MM.1S (cell line): Measurements from ENCODE around the gene PPM1F.
A peak's percentile ranks its signal among the peaks of the same experiment; 100 is the strongest.

Experiments
- DNase-seq: peaks from one replicate; pipeline ENCODE4 v3.0.0-alpha.2; 2015
- H2AFZ ChIP-seq: fragments of 300-600 bp; sonication (generic); 2 replicates; pipeline ENCODE4 v1.6.0; 2016; ENCODE audit warnings: antibody characterized with exemption, low read length
- H3F3A ChIP-seq: fragments of 300-600 bp; sonication (generic); 2 replicates; pipeline ENCODE4 v1.6.1; 2016; ENCODE audit warnings: mild to moderate bottlenecking, antibody characterized with exemption, low read length, moderate library complexity, mixed read lengths; ENCODE audit not compliant: insufficient read depth
- H3K27ac ChIP-seq: fragments of 300-600 bp; sonication (generic); 2 replicates; pipeline ENCODE4 v1.5.1; 2016; ENCODE audit warnings: mild to moderate bottlenecking, low read length
- H3K27me3 ChIP-seq: fragments of 300-600 bp; sonication (generic); replicated peaks from 2 replicates; pipeline ENCODE4 v1.6.0; 2016; ENCODE audit warnings: low read length; ENCODE audit not compliant: insufficient read depth
- H3K36me3 ChIP-seq: fragments of 300-600 bp; sonication (generic); replicated peaks from 2 replicates; pipeline ENCODE4 v1.6.1; 2016; ENCODE audit warnings: mild to moderate bottlenecking, low read length, mixed read lengths; ENCODE audit not compliant: insufficient read depth
- H3K4me1 ChIP-seq: fragments of 300-600 bp; sonication (generic); 2 replicates; pipeline ENCODE4 v1.6.1; 2016; ENCODE audit warnings: low read length, mixed read lengths
- H3K4me2 ChIP-seq: fragments of 300-600 bp; sonication (generic); 2 replicates; pipeline ENCODE4 v1.6.0; 2016; ENCODE audit warnings: low read depth, low read length
- H3K4me3 ChIP-seq: fragments of 300-600 bp; sonication (generic); 2 replicates; pipeline ENCODE4 v1.5.1; 2016; ENCODE audit warnings: low read length, mixed read lengths
- H3K79me2 ChIP-seq: fragments of 300-600 bp; sonication (generic); 2 replicates; pipeline ENCODE4 v1.6.1; 2016; ENCODE audit warnings: mixed run types, low read length, mixed read lengths
- H3K9ac ChIP-seq: fragments of 300-600 bp; sonication (generic); 2 replicates; pipeline ENCODE4 v1.6.1; 2016; ENCODE audit warnings: low read length, mixed read lengths
- H3K9me2 ChIP-seq: fragments of 300-600 bp; sonication (generic); replicated peaks from 2 replicates; pipeline ENCODE4 v1.6.1; 2016; ENCODE audit warnings: mild to moderate bottlenecking, low read length, mixed read lengths; ENCODE audit not compliant: insufficient read depth
- H3K9me3 ChIP-seq: fragments of 300-600 bp; sonication (generic); replicated peaks from 2 replicates; pipeline ENCODE4 v1.6.1; 2016; ENCODE audit warnings: mild to moderate bottlenecking, low read length, mixed read lengths; ENCODE audit not compliant: insufficient read depth
- H4K20me1 ChIP-seq: fragments of 300-600 bp; sonication (generic); 2 replicates; pipeline ENCODE4 v1.6.1; 2016; ENCODE audit warnings: mild to moderate bottlenecking, low read length, moderate library complexity, mixed read lengths; ENCODE audit not compliant: insufficient read depth
- CTCF ChIP-seq: fragments of 300-600 bp; sonication (generic); IDR thresholded peaks from 2 replicates; pipeline ENCODE4 v1.5.1; 2016; ENCODE audit warnings: antibody characterized with exemption, low read length, mixed read lengths
- EZH2 ChIP-seq: fragments of 300-600 bp; sonication (generic); optimal IDR thresholded peaks from 2 replicates; pipeline ENCODE3; 2017; ENCODE audit warnings: low read depth, mild to moderate bottlenecking, antibody characterized with exemption, low read length, mixed read lengths
- EZH2phosphoT487 ChIP-seq: fragments of 300-600 bp; sonication (generic); IDR thresholded peaks from 2 replicates; pipeline ENCODE4 v1.6.1; 2018; ENCODE audit warnings: antibody characterized with exemption, low read length

The PPM1F gene

GRCh38 chr22:21938906-21939305 lies 13.7 kb downstream of the PPM1F start:
- no peaks in the 10 kb centered on the region for H3F3A ChIP-seq
- no peak overlapping the region for H2AFZ ChIP-seq
- DNase-seq = no peak
- H3K9ac ChIP-seq = no peak overlapping the region
- no peaks in the 10 kb centered on the region for H4K20me1 ChIP-seq
- peaks cover 5% of the 10 kb centered on the region; the same call in 1 of the 2 replicates for H3K4me1 ChIP-seq
- H3K4me3 ChIP-seq = no peak overlapping the region
- H3K27me3 ChIP-seq = no peaks in the 10 kb centered on the region
- H3K27ac ChIP-seq = no peak overlapping the region
- no peaks in the 10 kb centered on the region for H3K79me2 ChIP-seq
- H3K36me3 ChIP-seq = no peaks in the 10 kb centered on the region
- no peaks in the 10 kb centered on the region for H3K9me2 ChIP-seq
- H3K4me2 ChIP-seq = no peak overlapping the region
- TF ChIP-seq EZH2 (no peak), CTCF (no peak), EZH2phosphoT487 (no peak)
- no peaks in the 10 kb centered on the region for H3K9me3 ChIP-seq

- no peaks in the 10 kb centered on the region for H4K20me1 ChIP-seq
- H2AFZ ChIP-seq = peak overlapping the region; percentile 93
- no peaks in the 10 kb centered on the region for H3K36me3 ChIP-seq
- peak overlapping the region; percentile 50; the same call in 1 of the 2 replicates for H3K9ac ChIP-seq
- TF ChIP-seq CTCF (peak; percentile 97), EZH2phosphoT487 (no peak), EZH2 (no peak)
- DNase-seq = peak; percentile 85
- no peaks in the 10 kb centered on the region for H3K79me2 ChIP-seq
- H3K4me1 ChIP-seq = peaks cover 5% of the 10 kb centered on the region; the same call in 1 of the 2 replicates
- no peak overlapping the region for H3K27ac ChIP-seq
- peak overlapping the region; percentile 88 for H3K4me2 ChIP-seq
- no peaks in the 10 kb centered on the region for H3K9me3 ChIP-seq
- H3K9me2 ChIP-seq = no peaks in the 10 kb centered on the region
- peak overlapping the region; percentile 68 for H3K4me3 ChIP-seq
- H3K27me3 ChIP-seq = no peaks in the 10 kb centered on the region
- H3F3A ChIP-seq = no peaks in the 10 kb centered on the region
Measured at GRCh38 chr22:21938071-21938822, 14.4 kb downstream of the PPM1F start.

GRCh38 chr22:21937821-21938070 lies 14.9 kb downstream of the PPM1F start:
- Histone ChIP-seq H3K9me3 (no peaks in the 10 kb centered on the region), H3K36me3 (no peaks in the 10 kb centered on the region), H3K27me3 (no peaks in the 10 kb centered on the region), H3F3A (no peaks in the 10 kb centered on the region), H3K9ac (no peak overlapping the region; the same call in 1 of the 2 replicates), H4K20me1 (no peaks in the 10 kb centered on the region), H3K4me3 (peak overlapping the region; percentile 68; the same call in 1 of the 2 replicates), H3K27ac (no peak overlapping the region), H3K9me2 (no peaks in the 10 kb centered on the region), H3K4me2 (peak overlapping the region; percentile 88; the same call in 1 of the 2 replicates), H2AFZ (peak overlapping the region; percentile 93), H3K4me1 (peaks cover 5% of the 10 kb centered on the region; the same call in 1 of the 2 replicates), H3K79me2 (no peaks in the 10 kb centered on the region)
- no peak for DNase-seq
- TF ChIP-seq EZH2 = no peak
- TF ChIP-seq CTCF = no peak
- no peak for TF ChIP-seq EZH2phosphoT487
